ENCODE measurements around the gene ATAD3A.

Gene ATAD3A

DNA sequence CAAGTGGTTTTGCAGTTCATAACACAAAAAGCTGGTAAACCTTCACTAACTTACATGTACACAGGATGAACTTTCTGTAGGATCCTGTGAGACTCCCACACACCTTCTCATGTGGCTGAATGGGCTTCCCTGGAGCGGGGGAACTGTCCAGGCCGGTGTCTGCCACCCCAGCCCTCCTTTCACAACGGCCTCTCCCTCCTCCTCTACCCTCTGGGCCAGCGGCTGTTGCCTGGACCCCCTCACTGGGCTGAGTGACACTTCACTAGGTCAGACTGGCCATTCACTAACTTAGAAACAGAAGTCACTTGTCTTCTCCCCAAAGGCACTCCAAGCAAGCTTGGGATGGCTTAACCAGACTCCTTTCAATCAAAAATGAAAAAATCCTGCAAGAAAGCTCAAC is 46.6 kb downstream of the ATAD3A start:
- no peak for DNase-seq

DNA sequence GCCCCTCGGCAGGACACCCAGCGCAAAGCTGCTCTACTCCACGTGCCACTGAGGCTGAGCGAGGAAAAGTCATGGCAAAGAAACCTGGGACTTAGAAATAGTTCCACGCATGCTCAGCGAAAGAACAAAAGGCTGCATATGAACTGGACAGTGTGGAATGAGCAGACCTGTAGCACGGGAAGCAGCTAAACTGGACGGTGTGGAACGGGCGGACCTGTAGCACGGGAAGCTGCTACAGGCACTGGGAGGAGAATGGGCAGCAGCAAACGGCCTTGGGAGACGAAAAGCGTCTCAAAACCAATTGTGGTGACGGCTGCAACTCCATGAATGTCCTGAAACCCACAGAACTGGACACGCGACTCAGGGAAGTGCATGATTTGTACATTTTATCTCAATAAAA is 47.1 kb downstream of the ATAD3A start:
- no peak for DNase-seq

DNA sequence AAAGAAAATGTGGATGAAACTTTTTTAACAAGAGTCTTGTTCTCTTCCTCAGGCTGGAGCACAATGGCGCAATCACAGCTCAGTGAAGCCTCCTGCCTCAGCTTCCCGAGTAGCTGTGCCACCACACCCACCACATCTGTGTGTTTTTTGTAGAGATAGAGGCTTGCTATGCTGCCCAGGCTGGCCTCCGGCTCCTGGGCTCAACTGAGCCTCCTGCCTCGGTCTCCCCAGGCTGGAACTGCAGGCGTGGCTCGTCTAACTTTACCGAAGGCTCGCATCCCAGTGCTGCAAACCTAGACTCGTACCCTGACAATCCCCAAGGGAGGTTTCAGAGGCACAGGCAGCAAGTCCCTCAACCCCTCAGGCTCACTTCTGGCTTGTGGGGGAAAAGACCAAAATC is 48.2 kb downstream of the ATAD3A start:
- DNase-seq: no peak

DNA sequence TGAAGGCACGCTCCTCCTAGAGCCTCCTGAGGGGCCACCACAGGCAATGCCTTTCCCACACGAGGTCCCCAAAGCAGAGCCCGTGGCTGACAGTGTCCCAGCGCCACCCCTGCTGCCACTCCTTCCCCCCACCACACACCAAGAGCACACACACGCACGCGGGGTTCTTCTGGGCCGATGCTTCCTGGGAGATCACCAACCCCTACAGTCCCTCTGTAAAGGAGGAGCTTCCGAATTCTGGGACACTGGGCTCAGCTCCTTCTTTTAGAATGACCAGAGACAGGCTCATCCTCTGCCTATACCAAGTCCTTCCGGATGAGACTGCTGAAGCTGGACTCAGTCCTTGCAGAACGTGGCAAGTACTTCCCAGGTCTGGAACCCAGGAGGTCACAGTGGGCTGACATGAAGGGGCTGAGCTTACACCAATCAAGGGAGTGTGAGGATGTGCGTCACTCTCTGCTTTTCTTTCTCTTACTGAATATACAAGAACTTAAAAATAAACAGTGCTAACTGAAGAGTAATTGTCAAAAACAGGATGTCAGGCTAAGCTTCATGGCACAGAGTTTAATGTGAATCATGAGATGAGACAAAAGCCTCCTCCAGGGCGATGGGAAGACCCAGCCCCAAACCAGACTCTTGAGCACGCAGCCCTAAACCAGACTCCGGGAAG is 50.0 kb downstream of the ATAD3A start:
- no peak for DNase-seq

DNA sequence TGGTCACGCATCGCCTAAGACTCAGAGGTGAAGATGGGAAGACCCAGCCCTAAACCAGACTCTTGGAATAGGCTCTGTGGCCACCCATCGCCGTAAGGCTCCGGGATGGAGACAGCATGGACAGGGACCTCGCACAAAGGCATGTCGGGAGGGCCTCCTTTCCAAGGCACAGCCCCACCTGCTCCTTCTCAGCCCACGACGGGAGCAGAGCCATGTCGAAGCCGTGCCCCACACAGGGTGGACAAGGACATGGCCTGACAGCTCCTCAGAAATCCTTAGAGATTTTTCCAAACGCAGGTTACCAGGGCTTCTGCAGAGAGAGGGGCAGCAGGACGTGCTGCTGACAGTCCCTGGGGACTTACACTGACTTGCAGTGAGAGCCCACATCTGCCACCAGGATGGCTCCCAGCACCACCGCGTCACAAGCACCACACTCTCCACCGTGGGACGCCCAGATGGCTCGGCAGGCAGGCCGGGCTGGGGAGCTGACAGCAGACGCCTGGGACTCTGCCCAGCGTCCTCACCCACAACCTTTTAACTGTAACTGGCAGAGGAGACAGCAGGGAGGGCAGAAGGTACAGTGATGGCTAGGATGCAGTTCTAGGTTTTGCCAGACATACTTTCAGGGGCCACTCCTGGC is 50.7 kb downstream of the ATAD3A start:
- no peak for DNase-seq

DNA sequence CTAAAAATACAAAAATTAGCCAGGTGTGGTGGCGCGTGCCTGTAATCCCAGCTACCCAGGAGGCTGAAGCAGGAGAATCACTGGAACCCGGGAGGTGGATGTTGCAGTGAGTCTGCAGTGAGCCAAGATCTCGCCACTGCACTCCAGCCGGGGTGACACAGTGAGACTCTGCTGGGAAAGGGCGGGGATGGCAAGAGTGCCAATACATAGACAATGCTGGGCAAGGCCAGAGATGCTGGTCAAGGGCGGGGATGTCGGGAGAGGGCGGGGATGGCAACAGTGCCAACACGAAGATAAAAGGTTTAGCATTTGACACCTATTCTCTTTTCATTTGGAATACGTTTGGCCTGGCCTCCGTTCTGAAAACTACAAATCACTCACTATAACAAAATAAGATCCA is 51.7 kb downstream of the ATAD3A start:
- DNase-seq: no peak

DNA sequence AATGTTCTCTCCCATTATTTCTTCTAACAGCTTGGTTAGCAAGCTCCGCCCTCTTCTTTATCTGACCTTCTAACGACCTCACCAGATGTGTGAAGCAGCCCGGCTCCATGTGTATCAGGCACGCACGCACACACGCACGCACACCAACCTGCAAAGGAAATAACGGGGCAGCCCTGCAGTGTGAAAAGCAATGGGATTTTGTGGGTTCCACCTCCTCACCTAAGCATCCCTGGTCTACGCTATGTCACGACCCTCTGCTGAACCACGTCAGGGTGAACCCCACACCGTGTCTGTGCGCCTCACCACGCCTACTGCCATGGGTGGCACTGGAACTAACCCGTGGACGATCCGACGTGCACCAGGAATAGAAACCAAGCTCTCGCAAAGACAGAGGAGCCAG is 52.3 kb downstream of the ATAD3A start:
- no peak for DNase-seq

DNA sequence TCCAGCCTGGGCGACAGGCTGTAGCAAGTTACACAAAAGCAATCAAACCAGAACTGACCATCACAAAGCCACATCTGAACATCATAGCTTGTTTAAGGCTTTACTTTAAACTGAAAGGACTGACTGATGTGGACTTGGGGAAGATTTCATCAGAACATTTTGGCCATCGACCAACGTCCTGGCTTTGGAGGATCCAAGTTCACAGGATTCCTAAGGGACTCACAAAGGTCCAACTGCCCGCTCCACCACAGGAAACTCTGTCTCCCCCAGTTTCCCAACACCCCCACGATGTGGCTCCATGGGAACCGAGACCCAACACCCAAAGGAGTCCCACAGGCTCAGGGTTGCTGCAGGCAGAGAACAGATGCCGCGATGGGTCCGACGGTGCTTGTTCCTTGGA is 53.4 kb downstream of the ATAD3A start:
- no peak for DNase-seq

DNA sequence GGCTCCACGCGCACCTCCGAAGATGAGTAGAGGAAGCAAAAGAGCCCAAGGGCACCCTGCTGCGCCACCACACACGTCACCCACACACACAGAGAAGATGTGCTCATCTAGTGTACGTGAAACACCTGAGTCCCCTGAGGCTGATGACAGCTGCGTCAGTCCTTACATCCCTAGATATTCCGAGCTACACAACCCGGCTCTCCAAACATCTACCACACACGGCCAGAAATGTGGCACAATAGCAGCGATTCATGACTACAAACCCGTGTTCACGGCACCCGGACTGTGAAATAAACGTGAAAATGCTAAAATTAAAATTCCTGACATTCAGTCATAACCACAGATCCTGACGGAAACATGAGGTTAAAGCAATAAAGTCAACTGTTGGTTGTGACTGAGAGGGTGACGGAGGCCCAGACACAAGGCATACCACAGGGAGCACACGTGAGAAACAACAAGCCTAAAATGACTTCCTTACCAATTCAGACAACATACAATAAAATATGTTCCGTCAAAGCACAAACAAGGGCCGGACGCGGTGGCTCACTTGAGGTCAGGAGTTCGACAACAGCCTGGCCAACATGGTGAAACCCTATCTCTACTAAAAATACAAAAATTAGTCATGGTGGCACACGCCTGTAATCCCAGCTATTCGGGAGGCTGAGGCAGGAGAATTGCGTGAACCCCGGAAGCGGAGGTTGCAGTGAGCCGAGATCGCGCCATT is 55.4 kb downstream of the ATAD3A start:
- DNase-seq: no peak

DNA sequence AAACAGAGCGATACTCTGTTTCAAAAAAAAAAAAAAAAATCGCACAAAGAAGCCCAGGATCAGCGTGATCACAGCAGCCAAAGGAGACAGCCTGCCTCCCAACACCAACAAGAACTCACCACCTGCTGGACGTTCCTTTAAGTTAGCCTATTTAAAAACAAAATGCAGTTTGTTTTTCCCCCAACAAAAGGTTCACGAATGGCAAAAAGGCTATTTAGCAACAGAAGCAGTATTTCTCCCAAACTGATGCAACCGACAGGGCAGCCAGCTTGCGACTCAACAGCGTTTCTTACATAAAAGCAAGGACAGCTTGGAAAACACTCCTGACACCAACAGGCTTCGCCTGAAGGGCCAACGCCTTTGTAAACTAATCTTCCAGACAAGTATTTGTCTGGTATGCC is 55.9 kb downstream of the ATAD3A start:
- no peak for DNase-seq

DNA sequence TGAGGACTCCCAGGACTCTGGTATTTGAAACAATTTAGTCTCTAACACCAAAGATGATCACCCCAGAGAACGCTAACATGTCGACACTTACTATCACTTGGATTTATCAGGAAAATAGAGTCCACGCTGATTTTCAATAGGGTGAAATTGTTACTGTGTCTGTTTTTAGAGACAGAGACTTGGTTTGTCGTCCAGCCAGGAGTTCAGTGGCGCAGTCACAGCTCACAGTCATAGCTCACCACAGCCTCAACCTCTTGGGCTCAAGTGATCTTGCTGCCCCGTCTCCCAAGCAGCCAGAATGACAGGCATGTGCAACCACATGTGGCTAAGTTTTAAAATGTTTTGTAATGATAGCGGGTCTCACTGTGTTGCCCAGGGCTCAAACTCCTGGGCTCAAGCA is 57.4 kb downstream of the ATAD3A start:
- DNase-seq: no peak

DNA sequence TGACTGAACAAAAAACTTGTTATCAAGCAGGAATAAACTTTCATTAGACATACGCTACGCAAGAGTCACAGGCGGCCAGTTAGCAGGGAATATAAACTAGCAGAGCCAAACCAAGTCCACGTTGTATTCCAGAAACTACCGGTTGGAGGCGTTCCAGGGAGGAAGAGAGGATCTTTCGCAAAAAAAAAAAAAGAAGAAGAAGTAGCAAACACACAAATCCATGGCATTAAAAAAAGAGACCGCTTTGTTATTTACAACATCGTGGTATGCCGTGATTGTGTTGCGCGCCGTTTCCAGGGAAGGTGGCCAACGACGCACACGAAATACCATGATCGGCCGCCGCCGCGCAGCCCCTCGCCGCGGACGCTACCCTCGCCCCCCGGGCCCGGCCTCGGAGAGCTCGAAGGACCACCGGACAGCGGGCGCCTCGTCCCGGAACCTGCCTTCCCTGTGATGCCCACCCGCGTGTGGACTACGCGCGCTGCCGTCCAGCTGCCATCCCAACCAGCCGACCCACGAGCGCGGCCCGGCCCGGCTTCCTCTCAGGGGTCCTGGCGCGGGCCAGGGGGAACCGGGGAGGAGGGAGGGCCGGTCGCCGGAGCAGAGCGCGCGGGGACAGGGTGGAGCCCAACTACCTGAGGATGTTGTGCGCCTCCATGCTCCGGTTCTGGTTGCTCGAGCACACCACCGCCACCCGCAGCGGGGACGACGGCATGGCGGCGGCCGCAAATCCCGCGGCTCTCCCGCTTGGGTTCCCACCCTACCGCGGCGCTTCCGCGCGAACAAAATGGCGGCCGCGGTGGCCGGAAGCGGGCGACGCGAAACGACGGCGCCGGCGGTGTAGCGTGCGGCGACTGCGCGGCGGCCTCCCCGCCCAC is 62.1 kb downstream of the ATAD3A start:
- peak; percentile 65 for DNase-seq

DNA sequence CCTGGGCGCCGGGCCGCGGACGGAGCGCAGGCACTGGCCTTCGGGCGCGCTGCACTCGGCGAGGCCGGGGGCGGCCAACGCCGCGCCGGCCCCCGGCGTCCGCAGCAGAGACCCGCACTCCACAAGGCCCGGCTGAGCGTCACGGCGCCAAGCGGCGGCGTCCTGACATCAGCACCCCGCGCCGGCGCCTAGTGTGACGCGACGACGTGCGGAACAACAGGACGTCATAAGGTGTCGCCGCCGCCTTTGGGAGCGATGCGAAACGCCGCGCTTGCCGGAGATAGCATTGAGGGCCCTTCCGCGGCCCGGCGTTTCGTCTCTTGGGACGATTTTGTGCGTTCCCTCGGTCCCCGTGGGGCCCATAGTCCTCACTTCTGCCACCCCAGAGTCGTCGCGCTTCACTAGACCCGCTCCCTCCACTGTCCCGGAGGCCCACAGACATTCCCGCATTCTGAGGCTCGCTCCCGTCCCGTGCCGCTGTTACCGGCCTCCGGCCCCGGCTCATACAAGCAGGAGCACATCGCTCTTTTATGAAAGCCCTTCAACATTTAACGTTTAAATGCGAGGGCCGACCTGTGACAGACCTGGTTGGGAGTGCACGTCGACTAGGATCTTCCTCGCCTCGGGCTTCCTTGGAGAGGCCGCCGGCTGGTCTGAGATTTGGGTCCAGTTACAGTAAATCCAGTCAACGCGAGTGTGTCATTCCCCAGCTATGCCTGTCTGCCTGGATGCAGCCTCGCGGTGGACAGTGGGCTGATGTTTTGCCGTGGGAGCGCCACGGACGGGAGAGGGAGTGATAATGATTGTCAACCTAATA is 63.0 kb downstream of the ATAD3A start, which contains the start of gene SSU72:
Gene SSU72, minus strand, starts transcription at position 143 of the 817 bp plus-strand sequence. CDS start 306 bp downstream, outside the sequence.
- DNase-seq: peak; percentile 93

DNA sequence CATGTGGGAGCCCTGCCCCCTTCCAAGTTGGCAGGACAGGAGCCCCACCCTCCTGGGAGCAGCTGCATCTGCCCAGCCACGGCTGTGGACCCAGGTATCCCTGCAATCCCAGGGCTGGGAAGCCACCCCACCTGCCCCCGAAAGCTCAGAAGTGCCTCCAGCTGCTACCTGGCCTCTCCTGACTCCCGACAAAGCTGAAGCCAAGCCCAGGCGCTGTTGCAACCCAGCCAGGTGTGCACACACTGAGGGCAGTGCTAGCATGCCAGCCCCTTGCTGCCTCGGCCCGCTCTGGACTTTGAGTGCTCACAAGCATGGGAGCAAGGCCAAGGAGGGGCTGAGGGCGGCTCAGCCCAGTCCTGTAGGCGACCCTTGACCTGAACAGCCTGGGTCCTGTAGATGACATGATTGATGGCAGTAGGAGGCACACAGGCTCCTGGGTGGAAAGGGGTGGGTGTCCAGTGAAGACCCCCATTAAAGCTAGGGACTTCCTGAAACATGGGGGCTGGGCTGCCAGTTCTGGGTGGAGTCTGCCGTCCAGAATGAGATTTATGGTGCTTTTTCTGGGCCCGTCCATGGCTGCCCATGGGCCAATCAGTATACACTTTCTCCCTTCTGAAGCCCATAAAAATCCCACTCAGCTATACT is 65.5 kb downstream of the ATAD3A start:
- DNase-seq: no peak

DNA sequence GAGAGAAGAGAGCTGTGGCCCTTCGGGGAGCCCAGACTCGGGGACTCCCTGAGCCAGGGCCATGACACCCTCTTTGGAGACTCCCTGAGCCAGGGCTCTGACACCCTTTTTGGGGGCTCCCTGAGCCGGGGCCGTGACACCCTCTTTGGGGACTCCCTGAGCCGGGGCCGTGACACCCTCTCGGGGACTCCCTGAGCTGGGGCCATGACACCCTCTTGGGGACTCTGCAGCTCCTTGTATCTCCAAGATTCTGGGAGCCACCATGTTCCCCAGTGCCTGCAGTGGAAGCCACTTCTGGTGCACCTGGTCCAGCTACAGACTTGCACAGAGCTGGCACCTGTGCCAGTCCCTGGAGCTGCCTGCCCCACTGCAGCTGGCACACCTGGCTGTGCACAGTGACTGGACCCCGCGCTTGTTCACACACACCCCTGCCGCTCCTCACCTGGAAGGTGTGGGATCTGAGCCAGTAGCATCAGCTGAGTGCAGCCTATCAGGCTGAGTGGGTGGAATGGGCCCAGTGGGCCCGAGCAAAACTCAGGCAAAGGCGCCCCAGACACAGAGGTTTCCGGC is 66.5 kb downstream of the ATAD3A start:
- no peak for DNase-seq

DNA sequence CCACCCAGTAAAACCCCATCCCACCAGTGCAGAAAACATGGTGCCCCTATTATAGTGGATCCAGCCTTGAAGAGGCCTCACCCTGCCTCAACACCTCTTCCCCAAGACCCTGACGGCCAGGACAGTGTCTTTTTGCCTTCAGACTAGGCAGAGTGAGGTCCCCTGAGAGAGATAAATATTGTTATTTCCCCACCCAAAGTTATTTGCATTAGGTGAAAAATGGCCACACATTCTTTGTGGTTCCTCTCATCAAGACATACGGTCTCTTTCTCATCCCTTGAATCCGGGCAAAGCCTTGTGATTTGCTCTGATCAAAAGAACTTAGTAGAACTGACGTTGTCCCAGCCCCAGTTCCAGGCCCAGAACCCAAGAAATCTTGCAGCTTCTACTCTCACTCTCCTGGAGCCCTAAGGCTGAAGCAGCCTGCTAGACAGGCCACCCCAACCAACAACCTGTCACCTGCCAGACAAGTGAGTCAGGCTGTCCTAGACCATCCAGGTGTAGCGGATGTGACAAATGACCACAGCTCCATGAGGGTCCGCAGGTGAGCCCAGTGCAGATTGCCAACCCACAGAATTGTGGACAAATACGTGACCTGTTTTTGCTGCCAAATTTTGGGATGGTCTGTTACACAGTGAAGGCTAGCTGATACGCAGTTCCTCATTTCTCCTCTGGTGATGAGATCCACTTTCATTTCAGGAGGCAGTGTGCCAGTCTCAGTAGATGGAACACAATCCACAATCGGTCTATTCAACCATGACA is 70.8 kb downstream of the ATAD3A start:
- DNase-seq: no peak

DNA sequence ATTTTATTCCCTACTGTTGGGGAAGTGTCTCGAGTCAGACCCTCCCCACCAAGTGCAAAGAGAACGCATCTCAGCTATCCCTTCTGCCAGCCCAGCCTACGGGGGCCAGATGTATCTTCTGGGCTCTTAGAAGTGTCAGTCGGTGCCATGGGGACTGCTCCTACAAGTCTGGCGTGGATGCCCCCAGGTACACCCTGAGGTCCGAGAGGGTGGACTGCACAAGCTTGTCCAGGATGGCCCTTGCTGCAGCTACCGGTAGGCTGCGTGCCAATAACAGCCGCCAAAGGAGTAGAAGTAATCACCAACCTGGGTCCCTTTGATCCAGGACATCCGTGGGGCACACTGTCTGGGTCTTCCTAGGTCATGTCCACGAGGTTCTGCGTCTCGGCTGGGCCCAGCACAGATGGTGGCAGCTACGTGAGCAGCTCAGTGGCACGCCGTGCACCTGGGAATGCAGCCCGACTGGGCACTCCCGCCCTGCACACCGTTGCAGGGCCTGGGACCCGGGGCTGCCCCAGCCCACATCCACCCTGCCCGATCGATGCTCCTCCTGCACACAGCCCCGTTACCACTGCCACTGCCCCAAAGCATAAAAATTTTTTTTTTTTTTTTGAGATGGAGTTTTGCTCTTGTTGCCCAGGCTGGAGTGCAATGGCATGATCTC is 71.5 kb downstream of the ATAD3A start:
- no peak for DNase-seq

All from effector CD4-positive, alpha-beta T cell (primary cell).